CD4-positive, CD25-positive, alpha-beta regulatory T cell (primary cell): ENCODE results near the gene LSR. TPM values are rescaled to one million over a fixed set of nuclear protein-coding genes. Genes with fewer than 3 reads are reported as not detected.

Experiments
- ATAC-seq, 2 donors: fragments of 150-1000 bp; cut with Tn5 transposase; one replicate each; pipeline ENCODE4 v1.10.0; 2021; ENCODE audit warnings: low read depth in 2 of 2, moderate number of reproducible peaks in 2 of 2, moderate library complexity in 1 of 2
- DNase-seq, 3 donors: peaks; one replicate each; pipeline versions ENCODE4 v3.0.0 to v3.0.0-alpha.2; 2012 to 2022; ENCODE audit warnings: mixed read lengths in 1 of 3
- H3K27ac ChIP-seq: one replicate; pipeline ENCODE4 v1.7.0; 2013; ENCODE audit warnings: mild to moderate bottlenecking, low read length; ENCODE audit not compliant: insufficient read depth, poor library complexity, severe bottlenecking
- H3K27me3 ChIP-seq: one replicate; pipeline ENCODE4 v1.7.0; 2013; ENCODE audit warnings: low read length; ENCODE audit not compliant: control insufficient read depth, insufficient read depth
- H3K36me3 ChIP-seq: one replicate; pipeline ENCODE4 v1.7.0; 2013; ENCODE audit warnings: mild to moderate bottlenecking, low read length, moderate library complexity; ENCODE audit not compliant: control insufficient read depth, insufficient read depth
- H3K4me1 ChIP-seq: 2 replicates; pipeline ENCODE4 v1.7.0; 2013; ENCODE audit warnings: mild to moderate bottlenecking, low read length; ENCODE audit not compliant: insufficient read depth, control insufficient read depth, poor library complexity, severe bottlenecking
- H3K4me3 ChIP-seq: one replicate; pipeline ENCODE4 v1.7.0; 2013; ENCODE audit warnings: low read depth, mild to moderate bottlenecking, low read length, moderate library complexity
- H3K9me3 ChIP-seq, 2 experiments: 1 replicate in 1 of 2; 2 replicates in 1 of 2; pipeline ENCODE4 v1.7.0; 2013; ENCODE audit warnings: low read length in 2 of 2, mild to moderate bottlenecking in 1 of 2, moderate library complexity in 1 of 2; ENCODE audit not compliant: control insufficient read depth in 2 of 2
- H3K27ac Mint-ChIP-seq, 3 donors: one replicate each; pipeline ENCODE4 v1.8.0; 2020 to 2022; ENCODE audit warnings: mild to moderate bottlenecking in 3 of 3, mixed read lengths in 3 of 3, moderate library complexity in 2 of 3
- H3K27me3 Mint-ChIP-seq: one replicate; pipeline ENCODE4 v1.8.0; 2022; ENCODE audit warnings: mild to moderate bottlenecking, mixed read lengths
- H3K36me3 Mint-ChIP-seq: one replicate; pipeline ENCODE4 v1.8.0; 2020; ENCODE audit warnings: mixed read lengths
- H3K4me1 Mint-ChIP-seq, 4 donors: one replicate each; pipeline ENCODE4 v1.8.0; 2020 to 2022; ENCODE audit warnings: mixed read lengths in 4 of 4, mild to moderate bottlenecking in 1 of 4
- H3K4me3 Mint-ChIP-seq, 4 donors: one replicate each; pipeline ENCODE4 v1.8.0; 2020 to 2022; ENCODE audit warnings: mild to moderate bottlenecking in 4 of 4, mixed read lengths in 4 of 4, moderate library complexity in 3 of 4
- H3K9me3 Mint-ChIP-seq, 7 donors: one replicate each; pipeline ENCODE4 v1.8.0; 2020 to 2022; ENCODE audit warnings: mixed read lengths in 7 of 7, mild to moderate bottlenecking in 3 of 7, moderate library complexity in 2 of 7
- polyA plus RNA-seq, 4 donors: library from polyadenylated mRNA; unstranded; fragments of 300-500 nt; fragmentation: Illumina TruSeq; gene quantifications; one replicate each; pipeline ENCODE4 v1.2.3, GENCODE V29; 2021
- total RNA-seq: library from RNA; stranded (reverse); gene quantifications from one replicate; pipeline ENCODE4 v1.2.3, GENCODE V29; 2022

LSR gene
- total and polyA plus RNA-seq, 5 donors from 2014 or later, result 28.1 to 66.1 (median 49.9) TPM

GRCh38 chr19:35241417-35241816 is 7.4 kb upstream of the LSR start:
- DNase-seq (no peak), ATAC-seq (no peak)
- peak overlapping the region in 1 of 4 donors; percentile 75 for H3K4me3 Mint-ChIP-seq
- Histone ChIP-seq H3K4me1 (peaks cover 18% of the 10 kb centered on the region), H3K4me3 (no peak overlapping the region), H3K27me3 (no peaks in the 10 kb centered on the region), H3K9me3 (no peaks in the 10 kb centered on the region), H3K27ac (peak overlapping the region; percentile 66), H3K36me3 (no peaks in the 10 kb centered on the region)
- peak overlapping the region; percentile 49 to 93 (median 72) for H3K27ac Mint-ChIP-seq
- peaks cover 21 to 37% (median 30%) of the 10 kb centered on the region in 4 donors for H3K4me1 Mint-ChIP-seq
- peaks cover 3 to 25% (median 5%) of the 10 kb centered on the region in 7 donors for H3K9me3 Mint-ChIP-seq
- peaks cover 11% of the 10 kb centered on the region for H3K36me3 Mint-ChIP-seq
- peaks cover 18% of the 10 kb centered on the region for H3K27me3 Mint-ChIP-seq

- Histone ChIP-seq H3K9me3 (no peaks in the 10 kb centered on the region), H3K27me3 (no peaks in the 10 kb centered on the region), H3K36me3 (peaks cover 6% of the 10 kb centered on the region), H3K27ac (no peak overlapping the region), H3K4me1 (peaks cover 32% of the 10 kb centered on the region), H3K4me3 (no peak overlapping the region)
- H3K4me1 Mint-ChIP-seq, result peaks cover 6 to 42% (median 25%) of the 10 kb centered on the region in 4 donors
- H3K36me3 Mint-ChIP-seq, result peaks cover 14% of the 10 kb centered on the region
- peaks cover 0 to 13% (median 4%) of the 10 kb centered on the region in 7 donors for H3K9me3 Mint-ChIP-seq
- ATAC-seq (no peak), DNase-seq (no peak)
- no peak overlapping the region for H3K27ac Mint-ChIP-seq
- peak overlapping the region; percentile 93 to 96 (median 94) for H3K4me3 Mint-ChIP-seq
- peaks cover 37% of the 10 kb centered on the region for H3K27me3 Mint-ChIP-seq
Measured at GRCh38 chr19:35246466-35247092, 2.2 kb upstream of the LSR start.

- Histone ChIP-seq H3K36me3 (peaks cover 6% of the 10 kb centered on the region), H3K27me3 (no peaks in the 10 kb centered on the region), H3K9me3 (no peaks in the 10 kb centered on the region), H3K27ac (peak overlapping the region; percentile 73), H3K4me1 (peaks cover 32% of the 10 kb centered on the region), H3K4me3 (peak overlapping the region; percentile 74)
- peak overlapping the region; percentile 91 to 97 (median 92) for H3K27ac Mint-ChIP-seq
- H3K27me3 Mint-ChIP-seq, result peaks cover 37% of the 10 kb centered on the region
- peaks cover 3 to 46% (median 25%) of the 10 kb centered on the region in 4 donors for H3K4me1 Mint-ChIP-seq
- peak; percentile 47 to 69 (median 49) for DNase-seq
- peaks cover 14% of the 10 kb centered on the region for H3K36me3 Mint-ChIP-seq
- H3K4me3 Mint-ChIP-seq, result peak overlapping the region; percentile 93 to 96 (median 94)
- H3K9me3 Mint-ChIP-seq, result peaks cover 0 to 9% (median 4%) of the 10 kb centered on the region in 7 donors
- ATAC-seq, result peak; percentile 32 to 46
Measured at GRCh38 chr19:35247526-35248309, 1.1 kb upstream of the LSR start.

- H3K4me1 Mint-ChIP-seq, result peaks cover 3 to 50% (median 29%) of the 10 kb centered on the region in 4 donors
- H3K4me3 ChIP-seq, result peak overlapping the region; percentile 74
Measured at GRCh38 chr19:35249146-35249847, 495 bp downstream of the LSR start.

GRCh38 chr19:35249848-35250711 is 1.3 kb downstream of the LSR start:
- H3K27me3 ChIP-seq, result no peaks in the 10 kb centered on the region
- H3K4me1 ChIP-seq, result peaks cover 32% of the 10 kb centered on the region
- no peaks in the 10 kb centered on the region for H3K9me3 ChIP-seq
- H3K4me3 Mint-ChIP-seq, result peak overlapping the region; percentile 93 to 96 (median 94)
- no peak for DNase-seq
- H3K36me3 Mint-ChIP-seq, result peaks cover 19% of the 10 kb centered on the region
- no peak overlapping the region for H3K27ac ChIP-seq
- H3K27ac Mint-ChIP-seq, result peak overlapping the region; percentile 60 to 91 (median 70)
- peaks cover 12% of the 10 kb centered on the region for H3K36me3 ChIP-seq
- peaks cover 23% of the 10 kb centered on the region for H3K27me3 Mint-ChIP-seq
- ATAC-seq, result no peak
- peaks cover 3 to 57% (median 30%) of the 10 kb centered on the region in 4 donors for H3K4me1 Mint-ChIP-seq
- peaks cover 0 to 4% (median 0%) of the 10 kb centered on the region in 7 donors for H3K9me3 Mint-ChIP-seq
- H3K4me3 ChIP-seq, result peak overlapping the region; percentile 74

More at GRCh38 chr19:35249146-35249847, 495 bp downstream of the LSR start:
- Mint-ChIP-seq H3K27ac (peak overlapping the region; percentile 43 to 97 (median 91)), H3K4me3 (peak overlapping the region; percentile 93 to 96 (median 94)), H3K27me3 (peaks cover 31% of the 10 kb centered on the region), H3K9me3 (peaks cover 0 to 4% (median 3%) of the 10 kb centered on the region in 7 donors), H3K36me3 (peaks cover 18% of the 10 kb centered on the region)
- peaks cover 32% of the 10 kb centered on the region for H3K4me1 ChIP-seq
- H3K27ac ChIP-seq, result peak overlapping the region; percentile 73
- DNase-seq, result no peak
- no peaks in the 10 kb centered on the region for H3K27me3 ChIP-seq
- no peak for ATAC-seq
- peaks cover 9% of the 10 kb centered on the region for H3K36me3 ChIP-seq
- H3K9me3 ChIP-seq, result no peaks in the 10 kb centered on the region

GRCh38 chr19:35251456-35251855 is 2.7 kb downstream of the LSR start:
- peak overlapping the region in 1 of 3 donors; percentile 81 for H3K27ac Mint-ChIP-seq
- H3K9me3 Mint-ChIP-seq, result no peaks in the 10 kb centered on the region
- peak overlapping the region; percentile 25 to 93 (median 92) for H3K4me3 Mint-ChIP-seq
- H3K27me3 Mint-ChIP-seq, result peaks cover 19% of the 10 kb centered on the region
- Histone ChIP-seq H3K9me3 (no peaks in the 10 kb centered on the region), H3K36me3 (peaks cover 17% of the 10 kb centered on the region), H3K27me3 (no peaks in the 10 kb centered on the region), H3K4me1 (peaks cover 32% of the 10 kb centered on the region), H3K4me3 (no peak overlapping the region), H3K27ac (no peak overlapping the region)
- DNase-seq, result no peak
- peaks cover 3 to 67% (median 33%) of the 10 kb centered on the region in 4 donors for H3K4me1 Mint-ChIP-seq
- no peak for ATAC-seq
- peaks cover 26% of the 10 kb centered on the region for H3K36me3 Mint-ChIP-seq
